Ureter (tissue), 1 donor: ENCODE data around the gene GPRC5D. TPM values are rescaled to one million over a fixed set of nuclear protein-coding genes. Genes with fewer than 3 reads are reported as not detected.

ENCODE experiments used
- DNase-seq: peaks from one replicate; pipeline ENCODE4 v3.0.0-alpha.2; 2020; ENCODE audit warnings: low spot score
- total RNA-seq: library from RNA; stranded (reverse); gene quantifications from one replicate; pipeline ENCODE4 v1.2.4, GENCODE V29; 2023
- donor health status: DM: yes; HTN: yes; CAD: no.

GPRC5D gene
- total RNA-seq, 1 donor from 2014 or later = 0.47 TPM

GRCh38 chr12:12979731-12980259 lies 27.8 kb upstream of the GPRC5D start:
- no peak for DNase-seq

DNA sequence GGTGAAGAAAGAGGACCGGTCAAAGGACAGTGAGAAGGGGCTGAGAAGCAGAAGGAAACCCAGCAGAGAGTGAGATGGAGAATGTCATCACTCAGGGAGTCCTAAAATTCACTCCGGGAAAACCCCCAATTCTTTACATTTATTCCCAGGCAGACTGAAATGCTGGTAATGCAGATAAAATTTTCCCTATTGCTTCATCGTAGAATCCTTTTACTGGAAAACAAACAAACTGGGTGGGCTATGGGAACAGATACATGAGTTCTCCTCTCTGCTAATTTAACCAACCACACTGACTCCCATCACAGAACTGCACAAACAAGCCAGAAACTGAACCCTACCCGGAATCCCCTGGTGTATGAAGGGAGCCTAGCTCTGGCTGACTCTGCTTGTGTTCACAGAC lies 27.2 kb upstream of the GPRC5D start:
- DNase-seq = no peak

DNA sequence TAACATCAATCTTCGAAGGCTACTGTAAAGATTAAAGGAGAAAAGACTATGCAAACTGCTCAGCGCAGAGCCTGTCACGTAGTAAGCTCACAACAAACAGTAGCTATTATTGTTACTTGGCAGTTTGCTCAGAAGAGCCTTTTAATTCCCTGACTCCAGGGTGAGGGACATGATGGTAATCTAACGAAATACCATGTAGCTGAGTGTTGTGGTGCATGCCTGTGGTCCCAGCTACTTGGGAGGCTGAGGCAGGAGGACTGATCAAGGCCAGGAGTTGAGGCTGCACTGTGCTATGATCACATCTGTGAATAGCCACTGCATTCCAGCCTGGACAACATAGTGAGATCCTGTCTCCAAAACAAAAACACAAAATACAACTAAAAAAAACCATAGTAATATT lies 25.3 kb upstream of the GPRC5D start:
- no peak for DNase-seq

DNA sequence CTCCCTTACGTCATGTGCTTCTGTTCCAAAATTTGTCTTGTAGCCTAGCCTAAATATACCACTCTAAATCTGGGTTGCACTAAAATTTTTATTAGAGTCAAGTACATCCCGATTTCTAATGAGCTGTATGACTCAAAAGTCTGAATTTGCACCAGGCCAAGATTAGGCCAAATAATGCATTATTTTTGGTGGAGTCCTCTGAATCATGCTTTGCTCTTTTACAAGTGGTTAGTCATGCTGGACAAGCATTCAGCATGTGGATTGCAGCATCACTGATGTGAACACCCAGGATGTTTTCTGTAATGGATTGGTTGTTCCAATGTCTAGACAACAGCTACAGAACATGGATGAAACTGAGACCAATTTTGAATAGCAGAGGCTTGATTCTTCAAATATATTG lies 24.4 kb upstream of the GPRC5D start:
- no peak for DNase-seq

GRCh38 chr12:12975322-12976077 lies 23.5 kb upstream of the GPRC5D start:
- DNase-seq = no peak

- no peak for DNase-seq
Observed at GRCh38 chr12:12974211-12974610, 22.2 kb upstream of the GPRC5D start.

DNA sequence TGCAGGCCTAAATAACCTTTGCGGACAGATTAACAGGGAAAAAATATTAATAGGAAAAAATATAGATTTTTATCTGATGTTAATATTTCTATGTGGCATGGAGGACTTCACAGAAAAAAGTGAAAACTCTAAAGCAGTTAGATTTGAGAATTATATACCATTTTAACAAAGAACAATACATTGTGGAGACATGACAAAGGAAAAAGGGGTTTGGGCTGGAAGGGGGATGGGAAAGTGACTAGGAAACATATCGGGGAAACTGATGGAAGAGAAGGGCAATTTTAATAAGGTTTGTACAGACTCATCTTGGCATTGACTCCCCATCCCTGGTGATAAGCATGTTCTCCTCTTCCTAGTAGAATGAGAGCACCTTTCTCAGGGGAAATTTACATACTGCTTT lies 21.0 kb upstream of the GPRC5D start:
- no peak for DNase-seq

DNA sequence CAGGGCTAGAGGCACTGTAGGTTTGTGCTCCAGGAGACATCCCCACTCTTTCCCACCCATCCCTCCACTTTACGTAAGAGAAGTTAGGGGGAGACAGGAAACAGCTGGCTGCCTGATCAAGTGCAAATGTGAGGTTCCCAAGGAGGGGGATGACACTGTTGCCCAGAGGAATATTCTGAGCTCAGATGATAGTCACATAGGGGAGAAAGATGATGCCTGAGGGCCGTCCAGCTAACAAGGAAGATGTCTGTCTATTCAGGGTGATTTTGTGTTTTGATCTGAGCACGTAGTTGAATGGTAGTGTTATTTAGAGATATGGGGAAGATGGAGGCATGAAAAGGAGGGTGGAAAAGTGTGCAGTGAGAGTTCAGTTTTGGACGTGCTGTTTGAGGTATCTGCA lies 13.9 kb upstream of the GPRC5D start:
- no peak for DNase-seq

- no peak for DNase-seq
Observed at GRCh38 chr12:12964255-12964654, 12.3 kb upstream of the GPRC5D start.

GRCh38 chr12:12960639-12961209 lies 8.8 kb upstream of the GPRC5D start:
- no peak for DNase-seq

DNA sequence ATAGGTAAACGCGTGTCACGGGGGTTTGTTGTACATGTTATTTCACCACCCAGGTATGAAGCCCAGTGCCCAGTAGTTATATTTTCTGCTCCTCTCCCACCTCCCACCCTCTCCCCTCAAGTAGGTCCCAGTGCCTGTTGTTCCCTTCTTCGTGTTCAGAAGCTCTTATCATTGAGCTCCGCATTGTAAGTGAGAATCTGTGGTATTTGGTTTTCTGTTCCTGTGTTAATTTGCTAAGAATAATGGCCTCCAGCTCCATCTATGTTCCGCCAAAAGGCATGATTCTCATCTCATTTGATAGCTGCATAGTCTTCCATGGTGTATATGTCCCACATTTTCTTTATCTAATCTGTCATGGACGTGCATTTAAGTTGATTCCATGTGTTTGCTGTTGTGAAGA lies 6.9 kb upstream of the GPRC5D start:
- no peak for DNase-seq

- no peak for DNase-seq
Observed at GRCh38 chr12:12954878-12955625, 3.1 kb upstream of the GPRC5D start.

DNA sequence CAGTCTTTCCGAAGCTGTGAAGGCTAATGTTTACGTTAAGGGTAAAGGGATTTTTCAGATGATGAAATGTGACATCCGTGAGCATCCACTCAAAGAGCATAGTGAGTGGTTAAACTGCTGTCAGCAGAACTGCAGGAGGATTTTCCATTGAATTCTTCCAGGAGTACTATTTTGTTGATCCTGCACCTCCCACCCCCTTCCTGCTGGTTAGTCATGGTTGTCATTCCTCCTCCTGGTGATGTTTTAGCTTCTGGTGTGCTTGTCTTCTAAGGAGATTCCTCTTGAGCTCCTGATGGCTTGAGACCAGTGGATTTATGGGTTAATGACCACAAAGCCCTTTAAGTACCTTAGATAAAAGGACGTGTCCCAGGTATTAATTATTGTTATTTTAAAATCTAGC lies 2.4 kb upstream of the GPRC5D start:
- no peak for DNase-seq

DNA sequence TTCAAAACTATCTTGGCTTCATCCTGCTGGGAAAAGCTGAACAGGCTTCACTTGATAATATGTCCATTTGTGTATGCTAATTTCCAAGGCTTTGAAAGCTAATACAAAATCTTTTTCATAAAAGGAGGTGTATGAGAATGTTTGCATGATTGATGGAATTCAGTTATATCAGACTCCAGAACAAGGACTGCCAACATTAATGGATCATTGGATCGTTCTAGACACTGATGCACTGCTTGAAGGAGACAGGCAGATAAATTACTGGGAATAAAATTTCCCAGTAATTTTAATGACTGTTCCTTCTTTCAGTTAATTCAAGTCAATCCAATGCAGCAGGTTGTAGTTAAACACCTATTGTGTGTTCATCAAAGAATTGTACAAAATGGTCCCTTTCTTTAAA lies 466 bp downstream of the GPRC5D start:
- no peak for DNase-seq

DNA sequence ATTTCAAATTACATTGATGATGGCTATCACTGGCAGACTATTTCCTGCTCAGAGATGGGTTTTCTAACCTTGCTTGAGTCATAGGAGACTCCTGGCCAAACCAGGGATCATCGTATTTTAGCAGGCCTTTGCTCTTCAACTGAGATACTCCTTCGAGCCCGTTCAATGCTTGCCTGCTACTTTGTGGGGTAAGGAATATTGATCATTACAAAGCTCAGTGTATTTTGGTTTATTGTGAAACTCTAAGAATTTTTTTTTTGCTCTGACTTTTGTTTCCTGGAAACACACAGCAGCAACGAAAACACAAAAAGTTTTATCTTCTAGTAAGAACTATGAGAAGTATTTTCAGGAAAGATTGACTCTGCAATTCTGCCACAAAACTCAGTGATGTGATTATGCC lies 4.1 kb downstream of the GPRC5D start:
- no peak for DNase-seq

DNA sequence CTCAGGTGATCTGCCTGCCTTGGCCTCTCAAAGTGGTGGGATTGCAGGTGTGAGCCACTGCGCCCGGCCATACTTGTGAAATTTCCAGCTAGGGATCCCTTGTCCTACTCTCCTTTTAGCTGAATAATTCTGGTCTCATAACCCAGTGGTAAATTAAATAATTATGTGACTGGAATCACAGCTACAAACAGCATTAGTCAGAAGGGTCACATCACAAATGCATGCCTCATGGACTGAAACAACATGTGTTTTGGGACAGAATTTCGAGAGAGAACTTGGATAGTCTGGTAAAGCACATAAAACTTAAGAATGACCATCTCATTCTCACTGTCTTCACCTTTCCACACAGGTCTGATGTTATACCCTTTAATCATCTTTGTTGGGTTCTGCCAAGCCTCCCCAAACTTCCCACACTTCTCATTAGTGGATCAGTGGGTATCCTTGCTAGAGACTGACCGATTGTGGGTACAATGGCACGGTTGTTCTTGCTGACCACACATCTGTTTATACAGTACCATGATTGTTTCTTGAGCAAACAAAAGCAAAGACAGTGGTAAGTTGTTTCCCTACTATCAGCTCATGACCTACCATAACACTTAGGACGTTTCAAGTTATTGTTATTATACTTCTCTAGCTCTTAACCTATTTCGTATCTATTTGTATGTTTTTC lies 5.1 kb downstream of the GPRC5D start:
- DNase-seq = no peak

DNA sequence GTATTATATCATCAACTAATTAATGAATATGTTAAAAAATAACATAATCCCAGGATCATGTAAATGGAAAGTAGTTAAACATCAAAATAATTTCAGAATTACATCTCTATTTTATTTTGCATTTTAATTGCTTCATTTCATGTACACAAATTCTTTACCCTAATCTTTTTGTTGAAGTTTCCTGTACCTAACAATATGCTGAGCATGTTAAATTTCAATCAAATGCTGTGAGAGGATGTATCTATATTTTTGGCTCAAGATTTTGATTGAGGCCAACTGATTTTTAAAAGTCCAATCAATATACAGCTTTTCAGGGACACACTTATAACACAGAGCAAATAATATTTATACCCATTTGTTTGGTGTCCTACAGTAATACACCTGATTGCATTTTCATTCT lies 6.4 kb downstream of the GPRC5D start:
- DNase-seq = no peak

DNA sequence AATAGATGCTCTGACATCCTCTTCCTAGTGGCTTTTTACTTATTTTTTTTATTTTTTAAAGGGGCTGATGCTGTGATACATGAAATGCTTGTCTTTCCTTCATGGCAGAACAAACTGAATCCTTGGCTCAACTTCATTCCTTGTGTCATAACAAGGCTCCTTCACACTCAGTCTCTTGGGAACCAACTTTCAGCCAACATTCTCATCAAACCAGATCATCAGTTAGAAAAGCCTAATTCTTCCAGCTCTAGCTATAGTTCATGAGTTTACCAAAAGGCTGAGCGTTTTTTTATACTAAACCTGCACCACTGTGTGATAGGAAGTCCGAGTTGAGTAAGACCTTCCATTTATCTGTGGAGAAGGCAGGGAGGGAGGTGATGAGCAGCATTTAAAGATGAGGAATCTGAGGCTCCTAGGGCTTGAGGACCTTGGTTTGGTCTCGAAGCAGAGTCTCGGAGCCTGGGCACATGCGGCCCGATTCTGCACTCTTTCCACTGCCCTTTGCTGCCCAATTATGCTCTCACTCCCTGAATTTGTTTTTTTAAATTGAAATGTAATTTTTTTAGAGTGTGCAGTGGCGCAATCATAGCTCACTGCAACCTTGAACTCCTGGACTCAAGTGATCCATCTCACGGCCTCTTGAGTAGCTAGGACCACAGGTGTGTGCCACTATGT lies 8.2 kb downstream of the GPRC5D start:
- DNase-seq = no peak

GRCh38 chr12:12941450-12942350 lies 10.3 kb downstream of the GPRC5D start:
- no peak for DNase-seq

GRCh38 chr12:12939888-12940287 lies 12.1 kb downstream of the GPRC5D start:
- DNase-seq = no peak

DNA sequence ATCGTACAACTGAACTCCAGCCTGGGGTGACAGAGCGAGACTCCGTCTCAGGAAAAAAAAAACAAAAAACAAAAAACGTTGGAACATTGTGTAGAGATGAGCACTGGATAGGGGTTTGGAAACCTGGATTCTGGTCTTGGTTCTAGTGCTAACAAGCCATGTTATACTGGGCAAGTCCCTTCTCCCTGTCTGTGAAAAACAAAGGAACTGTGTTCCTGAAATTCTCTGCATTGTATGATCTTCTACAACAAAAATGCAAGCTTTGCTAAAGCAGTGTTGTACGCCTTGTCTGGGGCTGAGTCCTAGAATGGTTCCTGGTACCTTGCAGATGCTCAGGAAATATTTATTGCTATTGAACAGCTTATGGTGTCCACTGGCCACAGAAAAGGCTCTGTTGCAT lies 13.4 kb downstream of the GPRC5D start:
- DNase-seq = no peak
